HepG2 (cell line): ENCODE measurements around the gene PASK. TPM values are rescaled to one million over a fixed set of nuclear protein-coding genes. Genes with fewer than 3 reads are reported as not detected.
A peak's percentile ranks its signal among the peaks of the same experiment; 100 is the strongest.

ENCODE experiments used
- AHR ChIP-seq: IDR thresholded peaks from 2 replicates; pipeline ENCODE4 v1.6.1; 2018; ENCODE audit warnings: missing genetic modification reagents, missing compliant biosample characterization
- ARNT ChIP-seq: fragments of 450-650 bp; IDR thresholded peaks from 2 replicates; pipeline ENCODE4 v1.6.1; 2017
- BHLHE40 ChIP-seq: IDR thresholded peaks from 2 replicates; pipeline ENCODE4 v1.6.1; 2011; ENCODE audit warnings: low read length, improper control_type of control experiment
- CENPT ChIP-seq: sonication (generic); formaldehyde crosslinking; IDR thresholded peaks from 2 replicates; pipeline ENCODE4 v1.8.0; 2022; ENCODE audit warnings: low read depth, mild to moderate bottlenecking, moderate library complexity, missing genetic modification reagents
- ESRRA ChIP-seq: sonication (generic); formaldehyde crosslinking; IDR thresholded peaks from 2 replicates; pipeline ENCODE4 v1.5.1; 2020; ENCODE audit warnings: mild to moderate bottlenecking, low read depth, missing genetic modification reagents
- ETV6 ChIP-seq: sonication (generic); formaldehyde crosslinking; conservative IDR thresholded peaks from 2 replicates; pipeline ENCODE4 v1.4.0; 2020; ENCODE audit warnings: missing genetic modification reagents
- HOXA3 ChIP-seq: sonication (generic); formaldehyde crosslinking; IDR thresholded peaks from 2 replicates; pipeline ENCODE4 v1.5.0; 2020; ENCODE audit warnings: missing genetic modification reagents
- MYC ChIP-seq: sonication (generic); formaldehyde crosslinking; IDR thresholded peaks from 2 replicates; pipeline ENCODE4 v1.9.0; 2021; ENCODE audit warnings: missing genetic modification reagents, borderline replicate concordance
- NR2C2 ChIP-seq: sonication (generic); formaldehyde crosslinking; IDR thresholded peaks from 2 replicates; pipeline ENCODE4 v1.4.0; 2020; ENCODE audit warnings: missing genetic modification reagents, mild to moderate bottlenecking, moderate library complexity, borderline replicate concordance
- PREB ChIP-seq: sonication (generic); formaldehyde crosslinking; IDR thresholded peaks from 2 replicates; pipeline ENCODE4 v1.4.0; 2020; ENCODE audit warnings: missing genetic modification reagents
- REPIN1 ChIP-seq: sonication (generic); formaldehyde crosslinking; IDR thresholded peaks from 2 replicates; pipeline ENCODE4 v1.8.0; 2022; ENCODE audit warnings: missing genetic modification reagents, low read depth, mild to moderate bottlenecking, borderline replicate concordance
- RFX1 ChIP-seq: fragments of 450-650 bp; IDR thresholded peaks from 2 replicates; pipeline ENCODE4 v1.6.1; 2017
- SMYD3 ChIP-seq: sonication (generic); formaldehyde crosslinking; IDR thresholded peaks from 2 replicates; pipeline ENCODE4 v1.8.1; 2023; ENCODE audit warnings: mild to moderate bottlenecking, missing genetic modification reagents
- SNRNP70 ChIP-seq: fragments of 200-400 bp; formaldehyde crosslinking; IDR thresholded peaks from 2 replicates; pipeline ENCODE4 v1.6.1; 2017; ENCODE audit warnings: mild to moderate bottlenecking, low read depth, low read length, moderate library complexity
- SSRP1 ChIP-seq: IDR thresholded peaks from 2 replicates; pipeline ENCODE4 v1.6.1; 2016; ENCODE audit warnings: control low read depth
- TRIM24 ChIP-seq: sonication (generic); formaldehyde crosslinking; IDR thresholded peaks from 2 replicates; pipeline ENCODE4 v1.8.0; 2022; ENCODE audit warnings: mild to moderate bottlenecking, missing genetic modification reagents
- ZNF431 ChIP-seq: sonication (generic); formaldehyde crosslinking; IDR thresholded peaks from 2 replicates; pipeline ENCODE4 v1.9.0; 2022; ENCODE audit warnings: missing genetic modification reagents, low read depth, mild to moderate bottlenecking, borderline replicate concordance
- ZNF460 ChIP-seq: sonication (generic); formaldehyde crosslinking; IDR thresholded peaks from 2 replicates; pipeline ENCODE4 v1.5.1; 2020; ENCODE audit warnings: missing genetic modification reagents, mild to moderate bottlenecking, borderline replicate concordance
- ZNF670 ChIP-seq: sonication (generic); formaldehyde crosslinking; IDR thresholded peaks from 2 replicates; pipeline ENCODE4 v1.8.0; 2022; ENCODE audit warnings: mild to moderate bottlenecking, missing genetic modification reagents, borderline replicate concordance
- ZNF691 ChIP-seq: sonication (generic); formaldehyde crosslinking; IDR thresholded peaks from 2 replicates; pipeline ENCODE4 v1.4.0; 2020; ENCODE audit warnings: missing genetic modification reagents, low read depth, mild to moderate bottlenecking, borderline replicate concordance
- ZNF75D ChIP-seq: sonication (generic); formaldehyde crosslinking; IDR thresholded peaks from 2 replicates; pipeline ENCODE4 v1.8.1; 2023; ENCODE audit warnings: missing genetic modification reagents, mild to moderate bottlenecking, borderline replicate concordance
- ZNF781 ChIP-seq: sonication (generic); formaldehyde crosslinking; IDR thresholded peaks from 2 replicates; pipeline ENCODE4 v1.5.1; 2020; ENCODE audit warnings: borderline replicate concordance, mild to moderate bottlenecking, missing genetic modification reagents; ENCODE audit errors: not compliant biosample characterization
- ZNF883 ChIP-seq: sonication (generic); formaldehyde crosslinking; IDR thresholded peaks from 2 replicates; pipeline ENCODE4 v1.5.1; 2020; ENCODE audit warnings: mild to moderate bottlenecking, missing genetic modification reagents; ENCODE audit errors: not compliant biosample characterization
- polyA plus RNA-seq, 8 experiments: library from polyadenylated mRNA; depleted of rRNA in 3 of 8; stranded (reverse) in 7 of 8; unstranded in 1 of 8; fragments of >200 nt; fragmentation: Illumina TruSeq in 4 of 8; extraction: Trizol in 4 of 8; gene quantifications; 2 replicates each; pipeline versions ENCODE4 v1.2.1 to v1.2.3, GENCODE V29; 2011 to 2016; ENCODE audit warnings: low read depth in 4 of 8, missing spikeins in 1 of 8, mixed read lengths in 1 of 8; ENCODE audit not compliant: insufficient read depth in 1 of 8
- total RNA-seq, 5 experiments: library from RNA; depleted of rRNA; stranded (reverse); fragments of >200 nt; fragmentation: Illumina TruSeq; extraction: Trizol; gene quantifications; 2 replicates each; pipeline ENCODE4 v1.2.3, GENCODE V29; 2016; ENCODE audit warnings: low read depth in 1 of 5
- TF ChIP-seq, protein P1 (sequence below): conservative IDR thresholded peaks from 2 replicates; pipeline ENCODE4 v1.6.1; 2018; ENCODE audit warnings: missing genetic modification reagents
- TF ChIP-seq, protein P2 (sequence below): sonication (generic); formaldehyde crosslinking; IDR thresholded peaks from 2 replicates; pipeline ENCODE4 v1.5.0; 2020; ENCODE audit warnings: missing genetic modification reagents, mild to moderate bottlenecking, borderline replicate concordance
- TF ChIP-seq, protein P3 (sequence below): sonication (generic); formaldehyde crosslinking; IDR thresholded peaks from 2 replicates; pipeline ENCODE4 v1.8.1; 2023; ENCODE audit warnings: mild to moderate bottlenecking, missing genetic modification reagents

PASK gene
- total and polyA plus RNA-seq, 2 of the 13 experiments (the other 11 are each of a cell fraction or from before 2014, with no cell fraction given), result 6.9 to 17.0 TPM

- TF ChIP-seq, protein P1, sequence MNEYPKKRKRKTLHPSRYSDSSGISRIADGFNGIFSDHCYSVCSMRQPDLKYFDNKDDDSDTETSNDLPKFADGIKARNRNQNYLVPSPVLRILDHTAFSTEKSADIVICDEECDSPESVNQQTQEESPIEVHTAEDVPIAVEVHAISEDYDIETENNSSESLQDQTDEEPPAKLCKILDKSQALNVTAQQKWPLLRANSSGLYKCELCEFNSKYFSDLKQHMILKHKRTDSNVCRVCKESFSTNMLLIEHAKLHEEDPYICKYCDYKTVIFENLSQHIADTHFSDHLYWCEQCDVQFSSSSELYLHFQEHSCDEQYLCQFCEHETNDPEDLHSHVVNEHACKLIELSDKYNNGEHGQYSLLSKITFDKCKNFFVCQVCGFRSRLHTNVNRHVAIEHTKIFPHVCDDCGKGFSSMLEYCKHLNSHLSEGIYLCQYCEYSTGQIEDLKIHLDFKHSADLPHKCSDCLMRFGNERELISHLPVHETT, result no peak
- TF ChIP-seq, protein P2, sequence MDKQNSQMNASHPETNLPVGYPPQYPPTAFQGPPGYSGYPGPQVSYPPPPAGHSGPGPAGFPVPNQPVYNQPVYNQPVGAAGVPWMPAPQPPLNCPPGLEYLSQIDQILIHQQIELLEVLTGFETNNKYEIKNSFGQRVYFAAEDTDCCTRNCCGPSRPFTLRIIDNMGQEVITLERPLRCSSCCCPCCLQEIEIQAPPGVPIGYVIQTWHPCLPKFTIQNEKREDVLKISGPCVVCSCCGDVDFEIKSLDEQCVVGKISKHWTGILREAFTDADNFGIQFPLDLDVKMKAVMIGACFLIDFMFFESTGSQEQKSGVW (CRISPR knock-in tag), result no peak
- peak; percentile 77; the same call in 1 of the 2 replicates for TF ChIP-seq REPIN1 (CRISPR knock-in tag)
- no peak for TF ChIP-seq ZNF431
- peak; percentile 1 for TF ChIP-seq ZNF883 (CRISPR knock-in tag)
- TF ChIP-seq SSRP1 (CRISPR knock-in tag), result no peak
- TF ChIP-seq, protein P3, sequence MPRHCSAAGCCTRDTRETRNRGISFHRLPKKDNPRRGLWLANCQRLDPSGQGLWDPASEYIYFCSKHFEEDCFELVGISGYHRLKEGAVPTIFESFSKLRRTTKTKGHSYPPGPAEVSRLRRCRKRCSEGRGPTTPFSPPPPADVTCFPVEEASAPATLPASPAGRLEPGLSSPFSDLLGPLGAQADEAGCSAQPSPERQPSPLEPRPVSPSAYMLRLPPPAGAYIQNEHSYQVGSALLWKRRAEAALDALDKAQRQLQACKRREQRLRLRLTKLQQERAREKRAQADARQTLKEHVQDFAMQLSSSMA (CRISPR knock-in tag), result 0 out of 2 replicates have a peak, but pooled peaks have one; percentile 58
- no peak for TF ChIP-seq SMYD3 (CRISPR knock-in tag)
- TF ChIP-seq TRIM24 (CRISPR knock-in tag), result no peak
- peak; percentile 13; the same call in 1 of the 2 replicates for TF ChIP-seq ESRRA (CRISPR knock-in tag)
- no peak for TF ChIP-seq RFX1
- TF ChIP-seq CENPT (CRISPR knock-in tag), result no peak; the same call in none of the 2 replicates
- no peak for TF ChIP-seq ZNF691
- TF ChIP-seq BHLHE40, result no peak
- TF ChIP-seq ARNT, result no peak
- TF ChIP-seq NR2C2 (CRISPR knock-in tag), result no peak; the same call in 1 of the 2 replicates
- 0 out of 2 replicates have a peak, but pooled peaks have one; percentile 18 for TF ChIP-seq AHR (CRISPR knock-in tag)
- TF ChIP-seq ZNF75D, result no peak
- peak; percentile 93 for TF ChIP-seq HOXA3
- no peak for TF ChIP-seq ZNF460 (CRISPR knock-in tag)
- TF ChIP-seq ZNF781 (CRISPR knock-in tag), result no peak
- peak; percentile 73; the same call in 1 of the 2 replicates for TF ChIP-seq ZNF670 (CRISPR knock-in tag)
- no peak for TF ChIP-seq SNRNP70
- TF ChIP-seq PREB, result no peak
- no peak; the same call in 1 of the 2 replicates for TF ChIP-seq ETV6 (CRISPR knock-in tag)
- peak; percentile 74; the same call in 1 of the 2 replicates for TF ChIP-seq MYC
Measured at GRCh38 chr2:241149925-241150659, 820 bp upstream of the PASK start, which contains the start of gene PPP1R7 (continued).
